ENCODE data around the gene CRISPLD2. TPM values are rescaled to one million over a fixed set of nuclear protein-coding genes. Genes with fewer than 3 reads are reported as not detected.

Gene CRISPLD2
- total RNA-seq = 1.9 and 2.6 TPM in 2 replicates

GRCh38 chr16:84819644-84820304, at the start of gene CRISPLD2:
TSS of gene CRISPLD2 (plus strand) at chr16:84819985. CDS start at chr16:84838496, 18,511 bp downstream.

Other genes starting within 250 kb of the CRISPLD2 start
- gene COTL1, start 201.9 kb upstream of the CRISPLD2 start, total RNA-seq = 169 and 220 TPM in 2 replicates
- 36.4 and 53.4 TPM in 2 replicates for gene KLHL36, start 171.5 kb upstream of the CRISPLD2 start, total RNA-seq
- 56.3 and 59.7 TPM in 2 replicates for gene USP10, start 120.0 kb upstream of the CRISPLD2 start, total RNA-seq
- gene ZDHHC7, start 191.6 kb downstream of the CRISPLD2 start, total RNA-seq = 42.7 and 48.8 TPM in 2 replicates
- 8.0 and 9.0 TPM in 2 replicates for gene KIAA0513, start 207.8 kb downstream of the CRISPLD2 start, total RNA-seq